ENCODE data around the gene UGT1A7. TPM values are rescaled to one million over a fixed set of nuclear protein-coding genes. Genes with fewer than 3 reads are reported as not detected.

UGT1A7 gene
- total RNA-seq, 6 experiments from 2014 or later, result 1.3 to 6.9 (median 4.6) TPM

DNA sequence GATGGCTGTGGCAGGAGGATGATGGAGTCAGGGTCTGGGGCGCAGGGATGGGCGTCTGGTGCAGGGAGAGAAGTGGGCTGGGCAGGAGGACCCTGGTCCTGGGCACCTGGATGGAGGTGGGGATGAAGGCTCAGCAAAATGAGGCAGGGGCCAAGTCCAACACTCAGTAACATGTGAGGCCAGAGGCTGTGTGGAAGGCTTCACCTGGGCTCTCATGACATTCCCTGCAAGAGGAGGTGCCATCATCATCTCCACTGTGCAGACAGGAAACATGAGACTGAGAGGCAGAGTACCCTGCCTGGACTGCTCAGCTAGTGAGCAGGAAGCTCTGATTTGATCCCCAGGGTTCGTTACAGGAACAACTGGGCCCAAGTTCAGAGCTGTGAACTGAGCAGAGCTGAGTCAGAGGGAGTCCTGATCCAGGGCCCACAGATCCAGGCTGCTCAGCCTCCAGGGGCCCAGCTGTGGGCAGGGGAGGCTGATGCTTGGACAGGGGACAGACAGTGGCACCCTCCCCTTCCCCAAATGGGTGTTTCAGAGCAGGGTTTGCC, 135.7 kb downstream of the UGT1A7 start:
- H3K4me3 ChIP-seq, result no peak overlapping the region
- H3K36me3 ChIP-seq, result no peaks in the 10 kb centered on the region
- TF ChIP-seq POLR2A (IDR thresholded peaks at IDR 0.05) (no peak), CTCF (IDR thresholded peaks at IDR 0.05) (no peak)
- WGBS (ENCODE audit: insufficient coverage, low coverage, low lambda C conversion rate, missing lambda C conversion rate), result 88% methylated on average over 2 of the region's 3 CpGs
- intact Hi-C loops (cut with DNase I), result no loop called here
- DNase-seq (peak in 2 of 3 donors; percentile 28 to 39), ATAC-seq (peak in 1 of 4 donors; percentile 17)
- peak overlapping the region in 1 of 3 donors; percentile 47 for H3K27ac ChIP-seq
- H3K4me1 ChIP-seq, result peaks cover 0 to 21% (median 5%) of the 10 kb centered on the region in 4 donors
- H3K27me3 ChIP-seq, result no peaks in the 10 kb centered on the region
- H3K9me3 ChIP-seq, result no peaks in the 10 kb centered on the region

- peak; percentile 36 to 74 (median 71) for ATAC-seq
- Histone ChIP-seq H3K27me3 (no peaks in the 10 kb centered on the region), H3K9me3 (no peaks in the 10 kb centered on the region), H3K4me3 (no peak overlapping the region), H3K27ac (peak overlapping the region in 1 of 3 donors; percentile 47), H3K4me1 (peaks cover 0 to 28% (median 7%) of the 10 kb centered on the region in 4 donors), H3K36me3 (no peaks in the 10 kb centered on the region)
- DNase-seq, result peak in 2 of 3 donors; percentile 90 to 91
- TF ChIP-seq CTCF (IDR thresholded peaks at IDR 0.05), result no peak
- no peak for TF ChIP-seq POLR2A (IDR thresholded peaks at IDR 0.05)
- WGBS (ENCODE audit: insufficient coverage, low coverage, low lambda C conversion rate, missing lambda C conversion rate), result 28% methylated on average over 6 of the region's 11 CpGs
- intact Hi-C loops (cut with DNase I), result no loop called here
These were observed 136.4 kb downstream of the UGT1A7 start for GRCh38 chr2:233817995-233818638.

DNA sequence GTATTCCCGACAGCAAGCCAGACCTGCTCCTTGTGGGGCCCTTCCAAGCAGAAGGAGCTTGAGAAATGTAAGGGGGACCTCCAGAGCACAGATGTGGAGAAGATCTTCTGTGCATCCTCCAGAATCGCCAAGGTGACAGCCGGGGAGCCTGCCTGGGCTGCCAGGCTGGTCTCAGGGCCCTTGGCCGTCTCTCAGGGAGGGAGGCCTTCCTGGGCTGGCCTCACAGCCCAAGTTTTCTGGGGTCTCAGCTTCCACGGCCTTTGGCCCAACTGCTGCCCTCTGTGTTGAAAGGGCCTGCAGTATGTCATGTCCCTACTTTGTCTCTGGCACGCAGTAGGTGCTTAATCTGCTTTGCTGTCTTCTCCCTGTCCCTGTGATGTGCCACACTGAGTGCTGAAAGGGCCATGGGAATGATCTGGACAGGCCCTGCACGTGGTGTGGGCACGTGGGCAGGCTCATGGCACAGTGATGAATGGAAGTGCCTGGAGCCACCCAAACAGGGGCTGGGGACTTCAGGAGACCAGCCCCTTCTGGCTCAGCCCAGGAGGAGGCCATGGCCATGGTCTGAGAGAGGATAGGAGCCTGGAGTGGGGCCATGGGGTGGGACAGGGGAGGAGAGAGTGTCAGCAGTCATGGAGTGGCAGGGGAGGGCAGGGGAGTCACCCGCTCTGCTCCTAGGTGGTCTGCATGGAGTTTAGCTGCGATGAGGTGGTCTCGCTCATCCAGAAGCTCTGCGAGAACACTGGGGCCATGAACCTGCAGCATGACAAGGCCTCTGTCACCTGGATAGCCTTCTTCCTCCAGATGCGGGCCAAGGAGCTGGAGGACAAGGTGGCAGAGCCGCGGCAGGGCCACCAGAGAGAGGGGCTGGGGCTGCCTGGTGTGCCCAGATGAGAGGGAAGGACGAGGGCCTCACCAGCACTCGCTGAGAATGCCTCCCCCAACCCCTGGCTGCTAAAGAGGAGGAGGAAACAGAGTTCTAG, 137.2 kb downstream of the UGT1A7 start:
- ATAC-seq, result no peak
- no peaks in the 10 kb centered on the region for H3K36me3 ChIP-seq
- no peaks in the 10 kb centered on the region for H3K27me3 ChIP-seq
- TF ChIP-seq POLR2A (IDR thresholded peaks at IDR 0.05) (no peak), CTCF (IDR thresholded peaks at IDR 0.05) (no peak)
- peaks cover 0 to 34% (median 7%) of the 10 kb centered on the region in 4 donors for H3K4me1 ChIP-seq
- peak overlapping the region in 2 of 3 donors; percentile 36 to 47 for H3K27ac ChIP-seq
- H3K4me3 ChIP-seq, result no peak overlapping the region
- intact Hi-C loops (cut with DNase I), result no loop called here
- H3K9me3 ChIP-seq, result no peaks in the 10 kb centered on the region
- WGBS (ENCODE audit: insufficient coverage, low coverage, low lambda C conversion rate, missing lambda C conversion rate), result 66% methylated on average over 4 of the region's 17 CpGs
- DNase-seq, result peak in 1 of 3 donors; percentile 41

GRCh38 chr2:233819884-233820773, 138.4 kb downstream of the UGT1A7 start:
- Histone ChIP-seq H3K4me1 (peaks cover 0 to 35% (median 7%) of the 10 kb centered on the region in 4 donors), H3K27ac (no peak overlapping the region), H3K4me3 (no peak overlapping the region), H3K9me3 (no peaks in the 10 kb centered on the region), H3K36me3 (no peaks in the 10 kb centered on the region), H3K27me3 (no peaks in the 10 kb centered on the region)
- ATAC-seq (no peak), DNase-seq (peak in 1 of 3 donors; percentile 42)
- 46% methylated on average over 3 of the region's 18 CpGs for WGBS (ENCODE audit: insufficient coverage, low coverage, low lambda C conversion rate, missing lambda C conversion rate)
- intact Hi-C loops (cut with DNase I), result no loop called here
- TF ChIP-seq POLR2A (IDR thresholded peaks at IDR 0.05) (no peak), CTCF (IDR thresholded peaks at IDR 0.05) (no peak)

All from right lobe of liver (tissue), 6 donors.